K562 (cell line): ENCODE measurements around the gene DHCR24. TPM values are rescaled to one million over a fixed set of nuclear protein-coding genes. Genes with fewer than 3 reads are reported as not detected.
A peak's percentile ranks its signal among the peaks of the same experiment; 100 is the strongest.

Experiments used
- ATAC-seq: fragments of 200-7000 bp; cut with Tn5 transposase; 3 replicates; pipeline ENCODE4 v1.9.1; 2020; ENCODE audit warnings: moderate library complexity
- BruUV-seq: library from RNA; stranded (reverse); fragments of 400-500 nt; replicated peaks from 2 replicates; lab custom pipeline; 2021; lab: Mats Ljungman, UMichigan
- CTCF ChIA-PET: fragments of 300-600 bp; formaldehyde crosslinking; extraction: SDS; loops from one replicate; lab custom pipeline; 2021; ENCODE audit warnings: low intra/inter-chr PET ratio; lab: Yijun Ruan, JAX
- POLR2A ChIA-PET: fragments of 300-600, 350-650 bp; sonication (Branson Sonifier 250); formaldehyde crosslinking; extraction: SDS; loops from one replicate; lab custom pipeline; 2021; ENCODE audit warnings: antibody characterized with exemption, inconsistent platforms; lab: Yijun Ruan, JAX
- DNase-seq, 4 experiments: peaks; one replicate each; pipeline versions ENCODE4 v3.0.0 to v3.0.0-alpha.2; 2011 to 2018; ENCODE audit warnings: low spot score in 3 of 4, mixed read lengths in 3 of 4; ENCODE audit errors: extremely low read depth in 1 of 4
- FAIRE-seq: peaks from 2 replicates; lab custom pipeline; 2011; peaks lifted over from hg19 to GRCh38; lab: Jason Lieb, UNC
- H2AFZ ChIP-seq: 2 replicates; pipeline ENCODE4 v1.6.0; 2011; ENCODE audit warnings: low read depth, low read length, control low read depth, inconsistent platforms
- H3K27ac ChIP-seq: fragments of 200-600 bp; 3 replicates; pipeline ENCODE4 v1.8.0; 2011; ENCODE audit warnings: low read depth, mild to moderate bottlenecking, control low read depth, inconsistent platforms, low read length, moderate library complexity, mixed read lengths; ENCODE audit errors: extremely low read depth
- H3K27me3 ChIP-seq, 2 experiments: fragments of 300-600 bp in 1 of 2; 2 replicates in 1 of 2; 3 replicates in 1 of 2; pipeline versions ENCODE4 v1.6.0 to v1.8.0; 2011; ENCODE audit warnings: inconsistent platforms in 2 of 2, low read length in 2 of 2, mild to moderate bottlenecking in 1 of 2, mixed read lengths in 1 of 2, moderate library complexity in 1 of 2; ENCODE audit not compliant: control insufficient read depth in 2 of 2, insufficient read depth in 2 of 2
- H3K36me3 ChIP-seq: fragments of 300-600 bp; 3 replicates; pipeline ENCODE4 v1.8.0; 2011; ENCODE audit warnings: mild to moderate bottlenecking, low read length, inconsistent platforms; ENCODE audit not compliant: control insufficient read depth, insufficient read depth
- H3K4me1 ChIP-seq, 2 experiments: fragments of 200-600 bp in 1 of 2; replicated peaks in 1 of 2; 2 replicates in 1 of 2; 3 replicates in 1 of 2; pipeline versions ENCODE4 v1.5.1 to v1.8.0; 2011; ENCODE audit warnings: inconsistent platforms in 2 of 2, low read length in 2 of 2, mild to moderate bottlenecking in 1 of 2, mixed read lengths in 1 of 2, moderate library complexity in 1 of 2; ENCODE audit not compliant: control insufficient read depth in 2 of 2, insufficient read depth in 2 of 2
- H3K4me2 ChIP-seq: 2 replicates; pipeline ENCODE4 v1.6.1; 2011; ENCODE audit warnings: low read length, control low read depth, inconsistent platforms, mixed read lengths; ENCODE audit not compliant: insufficient read depth
- H3K4me3 ChIP-seq: fragments of 200-600 bp; sonication (generic), shearing (Covaris generic); 2 replicates; pipeline ENCODE4 v1.5.1; 2016; ENCODE audit warnings: control low read depth, inconsistent platforms
- H3K79me2 ChIP-seq: fragments of 200-600 bp; 3 replicates; pipeline ENCODE4 v1.8.0; 2011; ENCODE audit warnings: low read length, inconsistent platforms; ENCODE audit not compliant: control insufficient read depth, insufficient read depth
- H3K9ac ChIP-seq, 2 experiments: 2 replicates each; pipeline versions ENCODE4 v1.6.0 to v1.6.1; 2011; ENCODE audit warnings: low read depth in 2 of 2, low read length in 2 of 2, control low read depth in 1 of 2, inconsistent platforms in 1 of 2, mild to moderate bottlenecking in 1 of 2, mixed read lengths in 1 of 2; ENCODE audit not compliant: insufficient read depth in 1 of 2
- H3K9me1 ChIP-seq: one replicate; pipeline ENCODE4 v1.6.0; 2011; ENCODE audit warnings: inconsistent platforms, mild to moderate bottlenecking, low read length, moderate library complexity; ENCODE audit not compliant: control insufficient read depth, insufficient read depth
- H3K9me3 ChIP-seq: replicated peaks from 2 replicates; pipeline ENCODE4 v1.5.1; 2011; ENCODE audit warnings: low read depth, low read length, inconsistent platforms; ENCODE audit not compliant: control insufficient read depth, insufficient read depth
- H4K20me1 ChIP-seq: replicated peaks from 2 replicates; pipeline ENCODE4 v1.6.1; 2011; ENCODE audit warnings: low read length, inconsistent platforms, mixed read lengths; ENCODE audit not compliant: control insufficient read depth, insufficient read depth
- ATF7 ChIP-seq: fragments of 450-650 bp; IDR thresholded peaks from 2 replicates; pipeline ENCODE4 v1.7.1; 2014; ENCODE audit warnings: mild to moderate bottlenecking, moderate library complexity
- CC2D1A ChIP-seq: fragments of 450-650 bp; IDR thresholded peaks from 2 replicates; pipeline ENCODE4 v1.6.1; 2017; ENCODE audit warnings: mild to moderate bottlenecking
- RFX1 ChIP-seq: fragments of 450-650 bp; IDR thresholded peaks from 2 replicates; pipeline ENCODE4 v1.6.1; 2016; ENCODE audit warnings: mild to moderate bottlenecking, moderate library complexity
- TOE1 ChIP-seq, 2 experiments: fragments of 450-650 bp in 1 of 2; sonication (generic) in 1 of 2; formaldehyde crosslinking in 1 of 2; IDR thresholded peaks; 2 replicates each; pipeline versions ENCODE4 v1.7.1 to v1.8.0; 2016 to 2022; ENCODE audit warnings: borderline replicate concordance in 2 of 2, mild to moderate bottlenecking in 2 of 2, antibody characterized with exemption in 1 of 2, inconsistent platforms in 1 of 2, low read depth in 1 of 2, missing genetic modification reagents in 1 of 2, moderate library complexity in 1 of 2
- WGBS: fragments of 100-300 bp; shearing (Covaris generic); methylation state at CpG from one replicate; pipeline ENCODE4 v1.1.6; 2016; ENCODE audit warnings: low coverage, mixed read lengths; ENCODE audit not compliant: insufficient coverage; ENCODE audit errors: missing lambda C conversion rate; 5-methylcytosine and 5-hydroxymethylcytosine counted together
- in situ Hi-C: fragments of 300-500 bp; cut with MboI; formaldehyde crosslinking; loops from 4 replicates; pipeline ENCODE4 v1.15.0; 2018; ENCODE audit warnings: inconsistent platforms, mixed read lengths
- intact Hi-C: fragments of 100-400 bp; cut with micrococcal nuclease; formaldehyde crosslinking; loops from 2 replicates; pipeline ENCODE4 v1.14.2; 2022
- polyA plus RNA-seq, 8 experiments: library from polyadenylated mRNA; depleted of rRNA in 4 of 8; stranded (reverse) in 5 of 8; unstranded in 3 of 8; fragments of >200 nt; fragmentation: Nextera tagmentation in 2 of 8; fragmentation: Illumina TruSeq in 1 of 8; extraction: Ambion mirVana in 2 of 8; extraction: Trizol in 1 of 8; gene quantifications; 2 replicates each; pipeline versions ENCODE4 v1.2.1 to v1.2.3, GENCODE V29; 2011 to 2014; ENCODE audit warnings: inconsistent platforms in 1 of 8, missing spikeins in 1 of 8
- total RNA-seq, 7 experiments: library from RNA; depleted of rRNA in 6 of 7; stranded (reverse); fragments of >200 nt in 6 of 7; fragmentation: Illumina TruSeq in 2 of 7; extraction: Trizol in 2 of 7; gene quantifications; 2 replicates each; pipeline versions ENCODE4 v1.2.1 to v1.2.3, GENCODE V29; 2011 to 2021; ENCODE audit warnings: low replicate concordance in 1 of 7
- TF ChIP-seq, protein P1 (sequence below): fragments of 450-650 bp; IDR thresholded peaks from 2 replicates; pipeline ENCODE4 v1.6.1; 2016; ENCODE audit warnings: low read depth
- TF ChIP-seq, protein P2 (sequence below), 2 experiments: fragments of 450-650 bp in 1 of 2; sonication (generic) in 1 of 2; formaldehyde crosslinking in 1 of 2; IDR thresholded peaks in 1 of 2; conservative IDR thresholded peaks in 1 of 2; 2 replicates each; pipeline versions ENCODE4 v1.6.1 to v1.8.1; 2016 to 2023; ENCODE audit warnings: mild to moderate bottlenecking in 2 of 2, moderate library complexity in 2 of 2, inconsistent platforms in 1 of 2, missing genetic modification reagents in 1 of 2
- TF ChIP-seq, protein P3 (sequence below): sonication (generic); formaldehyde crosslinking; IDR thresholded peaks from 2 replicates; pipeline ENCODE4 v1.5.0; 2020; ENCODE audit warnings: missing genetic modification reagents

The DHCR24 gene
- total and polyA plus RNA-seq, 9 of the 15 experiments (the other 6 are each of a cell fraction or from before 2014, with no cell fraction given), result 23.4 to 161 (median 79.9) TPM

DNA sequence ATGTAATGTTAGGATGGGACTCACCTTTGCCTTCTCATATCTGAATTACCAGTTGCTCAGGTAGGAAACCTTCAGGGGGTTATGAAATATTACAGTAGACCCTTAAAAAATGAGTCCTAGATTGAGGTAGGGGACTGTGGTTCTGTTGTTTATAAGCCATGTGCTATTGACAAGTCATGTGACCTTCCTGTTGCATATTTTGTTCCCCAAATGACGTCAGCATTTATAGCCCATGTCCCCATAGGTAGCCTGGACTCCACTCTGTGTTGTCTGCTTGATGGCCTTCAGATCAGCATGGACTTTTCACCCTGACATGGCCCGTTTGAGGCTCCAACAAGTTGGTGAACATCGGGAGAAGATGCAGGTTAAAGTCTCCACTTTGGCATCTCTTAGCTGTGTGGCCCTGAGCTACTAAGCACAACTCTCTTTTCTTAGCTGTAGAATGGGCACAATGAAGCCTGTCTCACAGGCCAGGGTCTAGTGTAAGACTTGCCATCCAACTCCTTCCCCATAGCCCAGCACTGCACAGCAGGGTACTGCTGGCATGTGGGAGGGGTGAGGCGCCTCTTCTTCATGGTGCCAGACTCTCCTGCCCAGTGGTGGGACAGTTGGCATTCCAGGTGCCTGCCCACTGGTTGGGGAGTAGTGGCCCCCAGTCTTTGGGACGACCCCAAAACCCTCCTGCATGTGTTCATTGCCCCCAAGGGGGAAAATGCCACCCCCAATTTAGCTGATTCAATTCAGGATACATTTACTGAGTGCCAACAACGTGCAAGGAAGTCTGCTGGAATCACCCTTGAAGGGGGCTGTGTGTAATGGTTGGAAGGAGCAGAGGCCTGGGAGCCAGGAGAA lies 49.8 kb downstream of the DHCR24 start:
- H3K79me2 ChIP-seq, result no peaks in the 10 kb centered on the region
- CTCF ChIA-PET, result no interaction called here
- no peaks in the 10 kb centered on the region for H3K4me1 ChIP-seq
- no peak overlapping the region for H2AFZ ChIP-seq
- FAIRE-seq (no peak), DNase-seq (no peak), ATAC-seq (no peak; the same call in 2 of the 3 replicates)
- no peaks in the 10 kb centered on the region; the same call in 2 of the 3 replicates for H3K36me3 ChIP-seq
- POLR2A ChIA-PET, result interaction anchor here (1.6 kb wide), 1 partner anchor 11 kb away, joined by 7 read pairs; no protein-coding TSS in a partner anchor
- BruUV-seq, result no TSS peak
- no peak overlapping the region for H3K9ac ChIP-seq
- intact Hi-C loops (no loop called here), in situ Hi-C loops (no loop called here)
- no peak overlapping the region for H3K4me3 ChIP-seq
- H3K4me2 ChIP-seq, result no peak overlapping the region
- H4K20me1 ChIP-seq, result no peaks in the 10 kb centered on the region
- H3K9me1 ChIP-seq, result no peaks in the 10 kb centered on the region
- WGBS, result 0% methylated on average over 5 of the region's 6 CpGs
- peaks cover 16 to 31% of the 10 kb centered on the region in 2 experiments; a peak in 4 of 5 replicates for H3K27me3 ChIP-seq
- H3K27ac ChIP-seq, result no peak overlapping the region
- no peaks in the 10 kb centered on the region for H3K9me3 ChIP-seq
- TF ChIP-seq ATF7 (peak; percentile 78), CC2D1A (no peak), RFX1 (no peak), TOE1 (IDR thresholded peaks at IDR 0.05; ENCODE audit: borderline replicate concordance) (peak; percentile 62; the same call in 1 of the 2 replicates), TOE1 (CRISPR knock-in tag; IDR thresholded peaks at IDR 0.05; ENCODE audit: borderline replicate concordance, low read depth) (no peak)
- TF ChIP-seq, protein P1, sequence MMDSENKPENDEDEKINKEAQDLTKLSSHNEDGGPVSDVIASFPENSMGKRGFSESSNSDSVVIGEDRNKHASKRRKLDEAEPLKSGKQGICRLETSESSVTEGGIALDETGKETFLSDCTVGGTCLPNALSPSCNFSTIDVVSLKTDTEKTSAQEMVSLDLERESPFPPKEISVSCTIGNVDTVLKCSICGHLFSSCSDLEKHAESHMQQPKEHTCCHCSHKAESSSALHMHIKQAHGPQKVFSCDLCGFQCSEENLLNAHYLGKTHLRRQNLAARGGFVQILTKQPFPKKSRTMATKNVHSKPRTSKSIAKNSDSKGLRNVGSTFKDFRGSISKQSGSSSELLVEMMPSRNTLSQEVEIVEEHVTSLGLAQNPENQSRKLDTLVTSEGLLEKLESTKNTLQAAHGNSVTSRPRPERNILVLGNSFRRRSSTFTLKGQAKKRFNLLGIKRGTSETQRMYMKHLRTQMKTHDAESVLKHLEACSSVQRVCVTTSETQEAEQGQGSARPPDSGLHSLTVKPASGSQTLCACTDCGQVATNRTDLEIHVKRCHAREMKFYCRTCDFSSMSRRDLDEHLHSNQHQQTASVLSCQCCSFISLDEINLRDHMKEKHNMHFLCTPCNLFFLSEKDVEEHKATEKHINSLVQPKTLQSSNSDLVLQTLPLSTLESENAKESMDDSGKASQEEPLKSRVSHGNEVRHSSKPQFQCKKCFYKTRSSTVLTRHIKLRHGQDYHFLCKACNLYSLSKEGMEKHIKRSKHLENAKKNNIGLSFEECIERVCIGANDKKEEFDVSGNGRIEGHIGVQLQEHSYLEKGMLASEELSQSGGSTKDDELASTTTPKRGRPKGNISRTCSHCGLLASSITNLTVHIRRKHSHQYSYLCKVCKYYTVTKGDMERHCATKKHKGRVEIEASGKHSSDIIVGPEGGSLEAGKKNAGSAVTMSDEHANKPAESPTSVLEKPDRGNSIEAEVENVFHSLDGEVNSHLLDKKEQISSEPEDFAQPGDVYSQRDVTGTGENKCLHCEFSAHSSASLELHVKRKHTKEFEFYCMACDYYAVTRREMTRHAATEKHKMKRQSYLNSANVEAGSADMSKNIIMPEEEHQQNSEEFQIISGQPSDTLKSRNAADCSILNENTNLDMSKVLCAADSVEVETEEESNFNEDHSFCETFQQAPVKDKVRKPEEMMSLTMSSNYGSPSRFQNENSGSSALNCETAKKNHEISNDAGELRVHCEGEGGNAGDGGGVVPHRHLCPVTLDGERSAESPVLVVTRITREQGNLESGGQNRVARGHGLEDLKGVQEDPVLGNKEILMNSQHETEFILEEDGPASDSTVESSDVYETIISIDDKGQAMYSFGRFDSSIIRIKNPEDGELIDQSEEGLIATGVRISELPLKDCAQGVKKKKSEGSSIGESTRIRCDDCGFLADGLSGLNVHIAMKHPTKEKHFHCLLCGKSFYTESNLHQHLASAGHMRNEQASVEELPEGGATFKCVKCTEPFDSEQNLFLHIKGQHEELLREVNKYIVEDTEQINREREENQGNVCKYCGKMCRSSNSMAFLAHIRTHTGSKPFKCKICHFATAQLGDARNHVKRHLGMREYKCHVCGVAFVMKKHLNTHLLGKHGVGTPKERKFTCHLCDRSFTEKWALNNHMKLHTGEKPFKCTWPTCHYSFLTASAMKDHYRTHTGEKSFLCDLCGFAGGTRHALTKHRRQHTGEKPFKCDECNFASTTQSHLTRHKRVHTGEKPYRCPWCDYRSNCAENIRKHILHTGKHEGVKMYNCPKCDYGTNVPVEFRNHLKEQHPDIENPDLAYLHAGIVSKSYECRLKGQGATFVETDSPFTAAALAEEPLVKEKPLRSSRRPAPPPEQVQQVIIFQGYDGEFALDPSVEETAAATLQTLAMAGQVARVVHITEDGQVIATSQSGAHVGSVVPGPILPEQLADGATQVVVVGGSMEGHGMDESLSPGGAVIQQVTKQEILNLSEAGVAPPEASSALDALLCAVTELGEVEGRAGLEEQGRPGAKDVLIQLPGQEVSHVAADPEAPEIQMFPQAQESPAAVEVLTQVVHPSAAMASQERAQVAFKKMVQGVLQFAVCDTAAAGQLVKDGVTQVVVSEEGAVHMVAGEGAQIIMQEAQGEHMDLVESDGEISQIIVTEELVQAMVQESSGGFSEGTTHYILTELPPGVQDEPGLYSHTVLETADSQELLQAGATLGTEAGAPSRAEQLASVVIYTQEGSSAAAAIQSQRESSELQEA, result no peak
- TF ChIP-seq, protein P2, sequence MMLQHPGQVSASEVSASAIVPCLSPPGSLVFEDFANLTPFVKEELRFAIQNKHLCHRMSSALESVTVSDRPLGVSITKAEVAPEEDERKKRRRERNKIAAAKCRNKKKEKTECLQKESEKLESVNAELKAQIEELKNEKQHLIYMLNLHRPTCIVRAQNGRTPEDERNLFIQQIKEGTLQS (IDR thresholded peaks at IDR 0.05), result peak; percentile 70
- TF ChIP-seq, protein P2 (CRISPR knock-in tag; conservative IDR thresholded peaks at IDR 0.05), result no peak
- TF ChIP-seq, protein P3, sequence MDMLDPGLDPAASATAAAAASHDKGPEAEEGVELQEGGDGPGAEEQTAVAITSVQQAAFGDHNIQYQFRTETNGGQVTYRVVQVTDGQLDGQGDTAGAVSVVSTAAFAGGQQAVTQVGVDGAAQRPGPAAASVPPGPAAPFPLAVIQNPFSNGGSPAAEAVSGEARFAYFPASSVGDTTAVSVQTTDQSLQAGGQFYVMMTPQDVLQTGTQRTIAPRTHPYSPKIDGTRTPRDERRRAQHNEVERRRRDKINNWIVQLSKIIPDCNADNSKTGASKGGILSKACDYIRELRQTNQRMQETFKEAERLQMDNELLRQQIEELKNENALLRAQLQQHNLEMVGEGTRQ (CRISPR knock-in tag), result peak; percentile 29; the same call in 1 of the 2 replicates
